Progenitor cell of endocrine pancreas (in vitro differentiated cells): ENCODE data around the gene CCDC38. TPM values are rescaled to one million over a fixed set of nuclear protein-coding genes. Genes with fewer than 3 reads are reported as not detected.

ENCODE experiments used
- DNase-seq: peaks from one replicate; pipeline ENCODE4 v3.0.0; 2021; ENCODE audit warnings: low spot score; ENCODE audit not compliant: unreplicated experiment
- H3K27ac Mint-ChIP-seq: 2 replicates; pipeline ENCODE4 v1.8.0; 2021; ENCODE audit warnings: mild to moderate bottlenecking, moderate library complexity, mixed read lengths
- H3K27me3 Mint-ChIP-seq: 2 replicates; pipeline ENCODE4 v1.8.0; 2021; ENCODE audit warnings: mixed read lengths
- H3K36me3 Mint-ChIP-seq: 2 replicates; pipeline ENCODE4 v1.8.0; 2022; ENCODE audit warnings: mixed read lengths; ENCODE audit not compliant: insufficient read depth
- H3K4me1 Mint-ChIP-seq: 2 replicates; pipeline ENCODE4 v1.8.0; 2021; ENCODE audit warnings: low read depth, mixed read lengths
- H3K4me3 Mint-ChIP-seq: 2 replicates; pipeline ENCODE4 v1.8.0; 2021; ENCODE audit warnings: low read depth, mild to moderate bottlenecking, moderate library complexity, mixed read lengths
- H3K9me3 Mint-ChIP-seq: 2 replicates; pipeline ENCODE4 v1.8.0; 2021; ENCODE audit warnings: low read depth, mixed read lengths
- CTCF ChIP-seq: fragments of 200-600 bp; sonication (generic); IDR thresholded peaks from one replicate; pipeline ENCODE4 v1.5.0; 2021; ENCODE audit warnings: antibody characterized with exemption, mild to moderate bottlenecking; ENCODE audit not compliant: unreplicated experiment
- total RNA-seq: library from RNA; stranded (reverse); gene quantifications from 2 replicates; pipeline ENCODE4 v1.2.1, GENCODE V29; 2021

The CCDC38 gene
- total RNA-seq, 1 donor from 2014 or later = not detected

GRCh38 chr12:95978351-95978750, 35.9 kb upstream of the CCDC38 start:
- Mint-ChIP-seq H3K9me3 (no peaks in the 10 kb centered on the region), H3K4me1 (peaks cover 8% of the 10 kb centered on the region), H3K27me3 (peaks cover 4% of the 10 kb centered on the region), H3K27ac (no peak overlapping the region), H3K4me3 (no peak overlapping the region), H3K36me3 (no peaks in the 10 kb centered on the region)
- DNase-seq = no peak
- no peak for TF ChIP-seq CTCF

GRCh38 chr12:95977764-95978305, 35.4 kb upstream of the CCDC38 start:
- Mint-ChIP-seq H3K4me3 (no peak overlapping the region), H3K27me3 (peaks cover 4% of the 10 kb centered on the region), H3K36me3 (no peaks in the 10 kb centered on the region), H3K4me1 (peaks cover 12% of the 10 kb centered on the region), H3K27ac (no peak overlapping the region), H3K9me3 (no peaks in the 10 kb centered on the region)
- DNase-seq = no peak
- no peak for TF ChIP-seq CTCF

- Mint-ChIP-seq H3K27me3 (peaks cover 4% of the 10 kb centered on the region), H3K4me3 (no peak overlapping the region), H3K27ac (no peak overlapping the region), H3K9me3 (no peaks in the 10 kb centered on the region), H3K36me3 (no peaks in the 10 kb centered on the region), H3K4me1 (peaks cover 15% of the 10 kb centered on the region)
- no peak for TF ChIP-seq CTCF
- DNase-seq = no peak
Observed at GRCh38 chr12:95976416-95976832, 34.0 kb upstream of the CCDC38 start.

GRCh38 chr12:95975491-95975890, 33.1 kb upstream of the CCDC38 start:
- Mint-ChIP-seq H3K27ac (no peak overlapping the region), H3K36me3 (no peaks in the 10 kb centered on the region), H3K4me1 (peaks cover 15% of the 10 kb centered on the region), H3K27me3 (peaks cover 4% of the 10 kb centered on the region), H3K4me3 (no peak overlapping the region), H3K9me3 (no peaks in the 10 kb centered on the region)
- DNase-seq = no peak
- no peak for TF ChIP-seq CTCF

- H3K27ac Mint-ChIP-seq = peak overlapping the region; percentile 76
- H3K4me3 Mint-ChIP-seq = no peak overlapping the region
- no peaks in the 10 kb centered on the region for H3K36me3 Mint-ChIP-seq
- no peak for TF ChIP-seq CTCF
- no peaks in the 10 kb centered on the region for H3K9me3 Mint-ChIP-seq
- peaks cover 15% of the 10 kb centered on the region for H3K4me1 Mint-ChIP-seq
- H3K27me3 Mint-ChIP-seq = peaks cover 4% of the 10 kb centered on the region
- DNase-seq = no peak
Observed at GRCh38 chr12:95974358-95974757, 31.9 kb upstream of the CCDC38 start.
